Measurements from ENCODE around the gene FBXO7.

DNA sequence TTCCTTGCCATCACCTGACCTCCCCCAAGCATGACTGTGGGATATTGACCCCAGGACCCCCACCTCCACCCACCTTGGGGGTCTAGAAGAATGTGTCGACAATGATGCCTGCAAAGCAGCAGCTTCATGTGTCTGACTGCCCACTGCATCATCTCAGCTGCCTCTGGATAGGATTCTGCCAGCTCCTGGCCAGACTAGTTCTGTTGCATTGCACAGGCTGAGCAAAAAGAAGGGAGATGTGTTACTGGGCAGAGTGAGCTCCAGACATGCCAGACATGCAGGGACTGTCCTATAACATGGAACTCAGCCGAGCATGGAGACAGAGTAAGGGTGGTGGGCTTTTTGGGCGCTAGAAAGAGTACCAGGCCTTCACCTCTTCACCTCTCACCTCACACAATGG lies 36.7 kb downstream of the FBXO7 start:
- no peak for TF ChIP-seq ZNF24 (tag by site-specific recombination; IDR thresholded peaks at IDR 0.05)
- no peak for TF ChIP-seq HOXA7 (CRISPR knock-in tag; IDR thresholded peaks at IDR 0.05; ENCODE audit: borderline replicate concordance)
- TF ChIP-seq, protein P1, sequence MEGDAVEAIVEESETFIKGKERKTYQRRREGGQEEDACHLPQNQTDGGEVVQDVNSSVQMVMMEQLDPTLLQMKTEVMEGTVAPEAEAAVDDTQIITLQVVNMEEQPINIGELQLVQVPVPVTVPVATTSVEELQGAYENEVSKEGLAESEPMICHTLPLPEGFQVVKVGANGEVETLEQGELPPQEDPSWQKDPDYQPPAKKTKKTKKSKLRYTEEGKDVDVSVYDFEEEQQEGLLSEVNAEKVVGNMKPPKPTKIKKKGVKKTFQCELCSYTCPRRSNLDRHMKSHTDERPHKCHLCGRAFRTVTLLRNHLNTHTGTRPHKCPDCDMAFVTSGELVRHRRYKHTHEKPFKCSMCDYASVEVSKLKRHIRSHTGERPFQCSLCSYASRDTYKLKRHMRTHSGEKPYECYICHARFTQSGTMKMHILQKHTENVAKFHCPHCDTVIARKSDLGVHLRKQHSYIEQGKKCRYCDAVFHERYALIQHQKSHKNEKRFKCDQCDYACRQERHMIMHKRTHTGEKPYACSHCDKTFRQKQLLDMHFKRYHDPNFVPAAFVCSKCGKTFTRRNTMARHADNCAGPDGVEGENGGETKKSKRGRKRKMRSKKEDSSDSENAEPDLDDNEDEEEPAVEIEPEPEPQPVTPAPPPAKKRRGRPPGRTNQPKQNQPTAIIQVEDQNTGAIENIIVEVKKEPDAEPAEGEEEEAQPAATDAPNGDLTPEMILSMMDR (tag by site-specific recombination; IDR thresholded peaks at IDR 0.05) = no peak
- TF ChIP-seq BCL11A (tag by site-specific recombination; IDR thresholded peaks at IDR 0.05; ENCODE audit: low read depth) = no peak
- no peak for TF ChIP-seq GFI1B (tag by site-specific recombination; IDR thresholded peaks at IDR 0.05)
- TF ChIP-seq, protein P2, sequence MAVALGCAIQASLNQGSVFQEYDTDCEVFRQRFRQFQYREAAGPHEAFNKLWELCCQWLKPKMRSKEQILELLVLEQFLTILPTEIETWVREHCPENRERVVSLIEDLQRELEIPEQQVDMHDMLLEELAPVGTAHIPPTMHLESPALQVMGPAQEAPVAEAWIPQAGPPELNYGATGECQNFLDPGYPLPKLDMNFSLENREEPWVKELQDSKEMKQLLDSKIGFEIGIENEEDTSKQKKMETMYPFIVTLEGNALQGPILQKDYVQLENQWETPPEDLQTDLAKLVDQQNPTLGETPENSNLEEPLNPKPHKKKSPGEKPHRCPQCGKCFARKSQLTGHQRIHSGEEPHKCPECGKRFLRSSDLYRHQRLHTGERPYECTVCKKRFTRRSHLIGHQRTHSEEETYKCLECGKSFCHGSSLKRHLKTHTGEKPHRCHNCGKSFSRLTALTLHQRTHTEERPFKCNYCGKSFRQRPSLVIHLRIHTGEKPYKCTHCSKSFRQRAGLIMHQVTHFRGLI (tag by site-specific recombination; IDR thresholded peaks at IDR 0.05) = no peak
- TF ChIP-seq, protein P3, sequence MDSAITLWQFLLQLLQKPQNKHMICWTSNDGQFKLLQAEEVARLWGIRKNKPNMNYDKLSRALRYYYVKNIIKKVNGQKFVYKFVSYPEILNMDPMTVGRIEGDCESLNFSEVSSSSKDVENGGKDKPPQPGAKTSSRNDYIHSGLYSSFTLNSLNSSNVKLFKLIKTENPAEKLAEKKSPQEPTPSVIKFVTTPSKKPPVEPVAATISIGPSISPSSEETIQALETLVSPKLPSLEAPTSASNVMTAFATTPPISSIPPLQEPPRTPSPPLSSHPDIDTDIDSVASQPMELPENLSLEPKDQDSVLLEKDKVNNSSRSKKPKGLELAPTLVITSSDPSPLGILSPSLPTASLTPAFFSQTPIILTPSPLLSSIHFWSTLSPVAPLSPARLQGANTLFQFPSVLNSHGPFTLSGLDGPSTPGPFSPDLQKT (IDR thresholded peaks at IDR 0.05; ENCODE audit: borderline replicate concordance, low read depth, low read length) = no peak
